Glomerular visceral epithelial cell (primary cell): ENCODE results near the gene ZFYVE19.
"Not testable (repeated sequence)": the region's sequence is repeated elsewhere in the genome, so short reads cannot be mapped to it uniquely, and the experiment has no call there.

Source experiments
- DNase-seq: peaks from one replicate; pipeline ENCODE4 v3.0.0-alpha.2; 2016; ENCODE audit errors: extremely low spot score

ZFYVE19 gene

GRCh38 chr15:40846841-40847222 lies 39.9 kb downstream of the ZFYVE19 start:
- DNase-seq: peak; percentile 32

GRCh38 chr15:40847223-40847961 lies 40.5 kb downstream of the ZFYVE19 start:
- peak; percentile 73 for DNase-seq

- DNase-seq: no peak
Measured at GRCh38 chr15:40850576-40851112, 43.8 kb downstream of the ZFYVE19 start.

- DNase-seq: no peak
Measured at GRCh38 chr15:40852529-40852928, 45.6 kb downstream of the ZFYVE19 start.

- no peak for DNase-seq
Measured at GRCh38 chr15:40853241-40853890, 46.5 kb downstream of the ZFYVE19 start.

- DNase-seq: no peak
Measured at GRCh38 chr15:40854161-40854560, 47.3 kb downstream of the ZFYVE19 start.

- no peak for DNase-seq
Measured at GRCh38 chr15:40855706-40856234, 48.9 kb downstream of the ZFYVE19 start.

- no peak for DNase-seq
Measured at GRCh38 chr15:40856746-40857145, 49.9 kb downstream of the ZFYVE19 start.

GRCh38 chr15:40857601-40858341 lies 50.9 kb downstream of the ZFYVE19 start:
- peak; percentile 72 for DNase-seq

- no peak for DNase-seq
Measured at GRCh38 chr15:40858706-40859105, 51.8 kb downstream of the ZFYVE19 start.

- peak; percentile 86 for DNase-seq
Measured at GRCh38 chr15:40859206-40859851, 52.4 kb downstream of the ZFYVE19 start.

- DNase-seq: not testable (repeated sequence)
Measured at GRCh38 chr15:40861147-40861546, 54.3 kb downstream of the ZFYVE19 start.

- no peak for DNase-seq
Measured at GRCh38 chr15:40863660-40864270, 56.9 kb downstream of the ZFYVE19 start.
